Measurements from ENCODE around the gene NPM1.
"Not testable (repeated sequence)": the region's sequence is repeated elsewhere in the genome, so short reads cannot be mapped to it uniquely, and the experiment has no call there.

The NPM1 gene

DNA sequence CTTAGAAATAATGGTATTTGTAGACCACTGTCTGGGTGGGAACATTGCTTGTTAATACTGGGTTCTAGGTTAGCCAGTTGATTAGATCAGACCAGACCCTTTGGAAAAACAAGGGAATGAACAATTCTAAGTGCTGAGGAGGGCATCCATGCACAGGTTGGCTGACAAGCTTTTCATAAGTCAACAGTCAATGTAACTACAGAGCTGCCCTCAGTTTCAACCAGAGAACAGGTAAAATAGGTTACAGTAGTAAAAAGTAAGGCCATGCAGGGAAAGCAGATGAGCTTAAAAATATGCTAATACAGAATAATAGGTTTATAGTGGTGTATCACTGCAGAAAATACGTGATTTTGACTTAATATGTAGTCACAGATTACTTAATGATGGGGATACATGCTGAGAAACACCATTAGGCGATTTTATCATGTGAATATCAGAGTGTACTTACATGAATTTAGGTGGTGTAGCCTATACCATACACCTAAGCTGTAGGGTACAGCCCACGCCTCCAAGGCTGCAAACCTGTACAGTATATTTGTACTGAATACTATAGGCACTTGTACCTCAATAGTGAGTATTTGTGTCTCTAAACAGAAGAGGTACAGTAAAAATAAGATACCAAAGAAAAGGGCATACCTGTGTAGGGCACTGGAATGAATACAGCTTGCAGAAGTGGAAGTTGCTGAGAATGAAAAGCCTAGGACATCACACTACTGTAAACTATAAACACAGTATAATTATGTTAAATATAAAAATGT, 25.7 kb downstream of the NPM1 start:
- no peak for DNase-seq

- DNase-seq = not testable (repeated sequence)
Observed at GRCh38 chr5:171413993-171414392, 26.3 kb downstream of the NPM1 start.

DNA sequence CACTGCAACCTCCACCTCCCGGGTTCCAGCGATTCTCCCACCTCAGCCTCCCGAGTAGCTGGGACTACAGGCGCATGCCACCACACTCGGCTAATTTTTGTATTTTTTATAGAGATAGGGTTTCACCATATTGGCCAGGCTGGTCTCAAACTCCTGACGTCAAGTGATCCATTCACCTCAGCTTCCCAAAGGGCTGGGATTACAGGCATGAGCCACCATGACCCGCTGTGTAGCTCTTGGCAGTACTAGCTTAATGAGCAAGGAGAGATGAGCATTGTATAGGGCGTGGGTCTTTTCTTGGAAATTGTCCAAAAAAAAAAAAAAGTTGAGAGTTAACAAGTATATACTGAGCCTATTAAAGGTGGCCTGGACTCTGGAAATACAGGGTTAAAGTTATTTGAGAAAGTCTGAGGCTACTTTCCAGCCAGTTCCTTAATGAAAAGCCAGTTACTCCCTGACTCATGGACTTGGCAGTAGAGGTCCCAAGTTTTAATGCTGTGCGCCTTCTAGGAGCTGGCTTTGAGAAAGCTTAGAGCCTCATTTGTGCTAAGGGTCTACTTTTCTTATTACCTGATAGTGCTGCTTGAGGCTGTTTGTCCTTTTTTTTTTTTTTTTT, 27.6 kb downstream of the NPM1 start:
- no peak for DNase-seq

GRCh38 chr5:171416160-171417049, 28.8 kb downstream of the NPM1 start:
- no peak for DNase-seq

- peak; percentile 54 to 60 for DNase-seq
Observed at GRCh38 chr5:171418316-171418981, 30.8 kb downstream of the NPM1 start.

- no peak for DNase-seq
Observed at GRCh38 chr5:171418982-171419687, 31.5 kb downstream of the NPM1 start, which contains the start of gene FGF18. FGF18 (plus strand) TSS chr5:171419647; CDS start chr5:171420200, 553 bp downstream.

DNA sequence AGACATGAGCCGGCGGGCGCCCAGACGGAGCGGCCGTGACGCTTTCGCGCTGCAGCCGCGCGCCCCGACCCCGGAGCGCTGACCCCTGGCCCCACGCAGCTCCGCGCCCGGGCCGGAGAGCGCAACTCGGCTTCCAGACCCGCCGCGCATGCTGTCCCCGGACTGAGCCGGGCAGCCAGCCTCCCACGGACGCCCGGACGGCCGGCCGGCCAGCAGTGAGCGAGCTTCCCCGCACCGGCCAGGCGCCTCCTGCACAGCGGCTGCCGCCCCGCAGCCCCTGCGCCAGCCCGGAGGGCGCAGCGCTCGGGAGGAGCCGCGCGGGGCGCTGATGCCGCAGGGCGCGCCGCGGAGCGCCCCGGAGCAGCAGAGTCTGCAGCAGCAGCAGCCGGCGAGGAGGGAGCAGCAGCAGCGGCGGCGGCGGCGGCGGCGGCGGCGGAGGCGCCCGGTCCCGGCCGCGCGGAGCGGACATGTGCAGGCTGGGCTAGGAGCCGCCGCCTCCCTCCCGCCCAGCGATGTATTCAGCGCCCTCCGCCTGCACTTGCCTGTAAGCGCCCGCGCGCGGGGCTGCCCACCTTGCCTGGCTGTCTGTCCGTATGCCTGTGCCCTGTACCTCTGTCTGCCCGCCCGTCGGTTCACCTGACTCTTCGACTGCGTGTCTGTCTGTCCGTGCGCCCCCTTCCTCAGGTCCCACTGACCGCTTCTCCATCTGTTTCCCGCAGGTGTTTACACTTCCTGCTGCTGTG, 32.2 kb downstream of the NPM1 start:
- DNase-seq = no peak

GRCh38 chr5:171420431-171421241, 33.0 kb downstream of the NPM1 start:
- no peak for DNase-seq

DNA sequence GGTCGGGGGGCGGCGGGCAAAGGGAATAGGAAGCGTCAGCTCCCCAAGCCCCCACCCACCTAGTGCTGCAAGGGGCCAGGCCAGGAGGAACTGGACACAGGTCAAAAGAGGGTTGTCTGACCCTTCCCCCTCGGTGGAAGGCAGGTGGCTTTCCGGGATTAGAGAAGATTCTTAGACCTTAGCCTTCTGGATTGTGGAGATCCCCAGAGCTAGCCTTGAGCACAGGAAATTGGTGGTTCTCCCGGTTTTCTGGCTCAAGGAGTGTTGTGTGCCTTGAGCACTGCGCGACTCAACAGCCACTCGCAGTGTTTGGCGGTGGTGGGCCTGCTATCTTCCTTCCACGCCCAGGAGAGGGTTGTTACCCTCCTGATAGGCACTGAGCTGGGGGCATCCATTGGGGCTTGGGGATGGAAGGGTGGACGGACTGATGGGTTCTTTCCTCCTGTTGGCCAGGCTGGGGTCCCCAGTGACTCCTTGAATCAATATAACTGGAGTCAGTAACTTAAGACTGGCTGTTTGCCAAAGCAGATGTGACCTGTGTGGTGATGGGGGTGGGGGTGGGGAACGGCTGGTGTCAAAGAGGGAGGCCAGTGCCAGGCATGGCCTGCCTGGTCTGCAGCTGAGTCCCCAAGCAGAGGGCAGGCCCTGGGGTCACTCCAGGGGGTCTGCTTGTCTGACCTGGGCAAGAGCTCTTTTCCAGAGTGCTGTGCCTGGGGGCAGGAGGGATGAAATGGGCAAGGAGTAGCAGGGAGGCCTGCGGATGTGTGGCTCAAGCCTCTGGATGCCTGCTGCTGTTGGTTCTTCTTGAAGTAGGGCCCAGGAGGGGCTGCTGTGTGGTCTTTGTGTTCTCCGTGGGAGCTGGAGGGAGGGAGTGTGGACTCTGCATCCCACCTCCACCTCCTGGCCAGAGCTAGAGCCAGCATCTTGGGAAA, 33.9 kb downstream of the NPM1 start:
- DNase-seq = no peak

DNA sequence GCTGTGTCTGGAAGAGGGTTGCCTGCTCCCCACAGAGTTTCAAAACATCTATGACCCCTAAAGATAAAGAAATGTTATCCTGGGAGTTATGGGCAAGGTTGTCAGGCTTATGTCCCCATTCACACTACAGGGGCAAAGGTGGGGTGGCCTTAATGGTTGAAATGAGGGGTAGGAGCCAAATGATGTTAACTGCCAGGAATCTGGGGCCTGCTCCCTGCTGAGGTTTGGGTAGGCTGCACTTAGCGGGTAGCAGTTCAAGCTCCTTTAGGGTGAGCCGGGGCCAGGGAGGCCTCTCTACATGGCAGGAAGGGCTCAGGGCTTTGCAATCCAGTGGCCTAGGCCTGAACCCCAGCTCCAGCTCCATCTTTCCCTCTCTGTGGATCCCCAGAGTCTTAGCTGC, 34.8 kb downstream of the NPM1 start:
- DNase-seq = no peak

DNA sequence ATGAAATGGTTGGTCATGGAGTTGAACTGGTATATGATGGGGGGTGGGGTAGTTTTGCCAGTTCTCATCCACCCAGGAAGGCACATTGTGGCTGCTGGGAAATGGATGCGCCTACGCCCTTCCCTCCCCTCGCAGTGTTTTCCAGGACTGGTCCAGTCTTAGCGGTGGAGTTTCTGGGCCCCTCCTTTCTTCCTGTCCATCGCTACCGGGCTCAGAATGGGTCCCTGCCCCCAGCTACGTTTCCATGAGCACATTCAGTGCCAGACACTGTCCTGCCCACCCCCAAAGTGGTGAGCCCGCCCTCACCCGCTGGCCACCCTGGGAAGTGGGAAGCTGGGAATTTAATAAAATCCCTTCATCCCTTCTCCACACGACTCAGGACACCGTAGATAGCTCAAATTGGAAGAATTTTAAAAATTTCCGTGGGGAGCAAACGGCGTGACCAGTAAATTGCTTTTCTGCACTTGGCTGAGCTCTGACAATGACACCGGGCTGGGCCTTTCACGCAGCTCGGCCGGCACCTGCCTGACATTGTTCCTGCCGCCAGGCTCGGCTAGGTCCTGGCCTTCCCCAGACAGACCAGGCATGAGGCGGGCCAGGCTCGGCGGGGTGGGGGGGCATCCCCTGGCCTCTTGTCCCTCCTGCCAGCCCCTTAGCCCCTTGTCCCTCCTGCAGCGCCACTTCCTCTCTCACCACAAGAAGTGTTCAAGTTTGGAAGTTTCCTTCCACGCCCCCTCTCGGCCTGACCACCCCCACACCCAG, 35.4 kb downstream of the NPM1 start:
- no peak for DNase-seq

DNA sequence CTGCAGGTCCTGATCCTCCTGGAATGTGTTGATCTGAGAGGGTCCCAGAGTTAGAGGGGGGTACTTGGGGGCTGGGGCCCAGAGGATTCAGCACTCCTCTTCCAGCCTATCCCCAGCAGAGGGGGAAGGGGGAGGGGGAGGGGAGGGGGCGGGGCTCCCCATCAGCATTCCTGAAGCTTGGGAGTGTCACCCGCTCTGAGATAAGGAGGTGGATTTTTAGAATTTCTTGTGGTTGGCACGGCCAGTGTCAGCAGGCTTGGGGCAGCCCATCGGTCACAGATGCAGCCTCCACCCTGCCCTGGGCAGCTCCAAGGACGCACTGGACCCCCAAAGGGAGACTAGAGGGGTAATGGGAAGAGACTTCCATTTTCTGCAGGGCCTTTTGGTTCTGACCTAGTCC, 37.1 kb downstream of the NPM1 start:
- DNase-seq = no peak

GRCh38 chr5:171425596-171426244, 38.1 kb downstream of the NPM1 start:
- DNase-seq = no peak

- DNase-seq = no peak
Observed at GRCh38 chr5:171426266-171426665, 38.6 kb downstream of the NPM1 start.

- no peak for DNase-seq
Observed at GRCh38 chr5:171426680-171427079, 39.0 kb downstream of the NPM1 start.

DNA sequence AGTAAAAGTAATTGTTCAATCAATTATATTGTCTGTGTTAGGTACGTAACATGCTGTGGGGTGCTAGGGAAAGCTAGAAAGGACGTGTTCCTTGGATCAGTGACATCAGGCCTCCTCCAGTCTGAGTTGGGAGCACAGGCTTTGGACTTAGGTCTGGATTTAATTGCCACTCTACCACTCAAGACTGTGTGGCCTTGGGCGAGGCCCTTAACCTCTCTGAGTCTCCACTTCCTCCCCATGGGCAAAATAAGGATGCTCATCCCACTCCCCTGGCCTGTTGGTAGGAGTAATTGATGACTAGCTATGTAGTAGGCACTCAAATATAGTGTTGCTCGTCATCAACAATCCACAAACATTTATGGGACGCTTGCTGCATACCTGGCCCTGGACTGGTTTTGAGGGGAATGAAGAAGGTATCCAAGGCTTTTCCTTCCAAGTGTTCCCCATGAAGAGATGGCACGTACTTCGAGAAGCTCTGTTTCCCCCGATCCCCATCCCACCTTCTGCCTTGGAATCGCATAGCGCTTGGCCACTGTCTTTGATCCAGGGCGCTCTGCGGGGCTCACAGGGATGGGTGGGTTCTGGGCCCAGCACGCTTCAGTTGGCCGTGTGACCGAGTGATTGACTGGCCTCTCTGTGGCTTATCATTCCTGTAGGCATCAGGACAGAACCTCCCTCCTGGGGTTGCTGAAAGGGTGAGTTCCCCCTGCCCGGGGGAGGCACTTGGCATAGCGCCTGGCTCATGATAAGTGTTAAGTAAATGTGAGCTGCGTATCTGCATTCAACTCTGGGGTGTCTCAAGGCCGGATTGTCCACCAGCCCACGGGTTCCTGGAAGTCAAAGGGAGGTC, 39.9 kb downstream of the NPM1 start:
- DNase-seq = no peak

DNA sequence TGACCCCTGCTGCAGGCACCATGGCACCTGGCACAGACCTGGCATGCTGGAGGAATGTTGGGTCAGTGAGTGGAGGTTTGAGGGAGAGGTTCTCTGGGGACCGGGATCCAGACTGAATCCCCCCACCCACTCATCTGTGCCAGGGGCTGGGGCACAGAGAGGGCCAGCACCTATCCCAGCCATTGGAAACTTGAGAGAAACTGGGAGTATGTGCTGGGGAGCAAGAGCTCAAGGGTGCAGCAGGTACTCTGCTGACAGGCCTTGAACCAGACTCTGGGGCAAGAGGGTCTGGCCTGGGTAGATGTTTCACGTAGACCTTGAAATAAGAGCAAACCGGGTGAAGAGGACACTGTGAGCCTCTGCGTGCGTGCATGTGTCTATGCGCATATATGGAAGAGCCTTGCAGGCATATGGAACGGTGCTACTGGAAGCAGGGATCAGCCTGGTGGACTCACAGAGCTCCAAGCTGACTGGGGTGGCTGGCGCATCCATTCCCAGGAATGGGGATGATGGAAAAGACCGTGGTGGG, 40.6 kb downstream of the NPM1 start:
- DNase-seq = no peak
